Cardiac ventricle fibroblast (primary cell): Measurements from ENCODE around the gene GOLGA8F. TPM values are rescaled to one million over a fixed set of nuclear protein-coding genes. Genes with fewer than 3 reads are reported as not detected.

Source experiments
- total RNA-seq: library from RNA; depleted of rRNA; stranded (reverse); fragments of >200 nt; gene quantifications from 2 replicates; pipeline ENCODE4 v1.2.3, GENCODE V29; 2015

The GOLGA8F gene, protein sequence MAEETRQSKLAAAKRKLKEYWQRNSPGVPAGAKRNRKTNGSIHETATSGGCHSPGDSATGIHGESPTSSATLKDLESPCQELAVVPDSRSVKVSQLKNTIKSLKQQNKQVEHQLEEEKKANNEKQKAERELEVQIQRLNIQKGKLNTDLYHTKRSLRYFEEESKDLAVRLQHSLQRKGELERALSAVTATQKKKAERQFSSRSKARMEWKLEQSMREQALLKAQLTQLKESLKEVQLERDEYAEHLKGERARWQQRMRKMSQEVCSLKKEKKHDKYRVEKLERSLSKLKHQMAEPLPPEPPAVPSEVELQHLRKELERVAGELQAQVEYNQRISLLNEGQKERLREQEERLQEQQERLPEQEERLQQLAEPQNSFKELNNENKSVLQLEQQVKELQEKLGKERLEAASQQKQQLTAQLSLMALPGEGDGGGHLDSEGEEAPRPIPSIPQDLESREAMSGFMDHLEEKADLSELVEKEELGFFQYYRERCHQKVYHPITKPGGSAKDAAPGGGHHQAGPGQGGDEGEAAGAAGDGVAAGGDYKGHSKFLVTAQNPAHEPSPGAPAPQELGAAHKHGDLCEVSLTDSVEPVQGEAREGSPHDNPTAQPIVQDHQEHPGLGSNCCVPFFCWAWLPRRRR
- total RNA-seq: not detected in 2 replicates

DNA sequence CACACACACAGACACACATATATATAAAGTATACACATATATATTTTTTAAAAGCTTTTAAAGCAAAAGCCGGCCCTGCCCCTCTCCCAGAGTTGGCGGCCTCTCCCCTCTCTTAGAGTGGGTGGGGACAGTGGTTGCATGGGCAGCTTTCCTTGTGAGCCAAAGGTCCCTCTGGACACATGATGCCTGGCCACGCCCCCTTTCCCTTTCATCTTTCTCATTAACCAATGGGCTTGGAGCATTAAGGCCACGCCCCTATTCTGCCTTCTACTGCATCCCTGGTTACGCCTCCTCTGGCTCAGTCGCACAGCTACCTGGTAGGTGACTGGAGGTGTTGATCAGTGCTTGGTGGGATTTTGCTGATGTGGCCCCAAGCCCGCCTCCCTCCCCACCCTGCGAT lies at the start of gene GOLGA8F:
Gene GOLGA8F (plus strand): TSS at position 301 of the 400 bp plus-strand sequence. CDS start 98 bp downstream, at position 399.

DNA sequence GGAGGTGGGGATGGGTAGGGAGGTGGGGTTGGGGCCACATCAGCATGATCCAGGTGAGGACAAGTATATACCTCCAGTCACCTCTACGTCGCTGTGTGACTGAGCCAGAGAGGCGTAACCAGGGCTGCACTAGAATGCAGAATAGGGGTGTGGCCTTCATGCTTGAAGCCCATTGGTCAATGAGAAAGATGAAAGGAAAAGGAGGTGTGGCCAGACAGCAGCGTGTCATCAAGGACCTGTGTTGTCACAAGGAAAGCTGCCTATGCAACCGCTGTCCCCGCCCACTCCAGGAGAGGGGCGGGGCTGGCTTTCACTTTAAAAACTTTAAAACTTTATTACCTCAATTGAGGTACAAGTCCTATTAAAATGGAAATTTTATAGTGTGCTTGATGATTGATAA lies 20.5 kb upstream of the GOLGA8F start, which contains the start of gene GOLGA6L24:
Gene GOLGA6L24 (minus strand): TSS at position 101 of the 400 bp plus-strand sequence. CDS start 61 bp downstream, at position 40.

Other genes with a start within 250 kb of the GOLGA8F start
- 33.6 and 36.1 TPM in 2 replicates for gene HERC2, start 56.5 kb upstream of the GOLGA8F start, total RNA-seq
- not detected in 2 replicates for gene GOLGA6L24, start 20.6 kb upstream of the GOLGA8F start, total RNA-seq
- gene GOLGA8G, start 154.3 kb downstream of the GOLGA8F start, total RNA-seq: not detected in 2 replicates
- not detected in 2 replicates for gene GOLGA6L25, start 174.9 kb downstream of the GOLGA8F start, total RNA-seq